ENCODE data around the gene MAF. TPM values are rescaled to one million over a fixed set of nuclear protein-coding genes. Genes with fewer than 3 reads are reported as not detected.

The MAF gene
- total RNA-seq, 1 donor from 2014 or later: 19.6 TPM

- DNase-seq (ENCODE audit: missing footprints): no peak
- intact Hi-C loops (cut with DNase I): loop anchor here (5.0 to 10.0 kb wide), 2 partner anchors 233 to 1475 kb away; no protein-coding TSS in a partner anchor
- no peak for ATAC-seq
Observed at GRCh38 chr16:79597277-79598062, 3.1 kb downstream of the MAF start.

- ATAC-seq (no peak), DNase-seq (ENCODE audit: missing footprints) (no peak)
- intact Hi-C loops (cut with DNase I): loop anchor here (5.0 to 10.0 kb wide), 2 partner anchors 231 to 1474 kb away; no protein-coding TSS in a partner anchor
Observed at GRCh38 chr16:79595931-79596450, 4.5 kb downstream of the MAF start.

GRCh38 chr16:79595231-79595641 is 5.3 kb downstream of the MAF start:
- no peak for DNase-seq (ENCODE audit: missing footprints)
- no peak for ATAC-seq
- intact Hi-C loops (cut with DNase I): loop anchor here (5.0 to 10.0 kb wide), 2 partner anchors 230 to 1473 kb away; no protein-coding TSS in a partner anchor

GRCh38 chr16:79593754-79594153 is 6.8 kb downstream of the MAF start:
- DNase-seq (ENCODE audit: missing footprints): no peak
- ATAC-seq: no peak

GRCh38 chr16:79593074-79593531 is 7.4 kb downstream of the MAF start:
- peak; percentile 60 for ATAC-seq
- intact Hi-C loops (cut with DNase I): loop anchor here (10.0 kb wide), 1 partner anchor 228 kb away; no protein-coding TSS in a partner anchor
- no peak for DNase-seq (ENCODE audit: missing footprints)

More at GRCh38 chr16:79593754-79594153, 6.8 kb downstream of the MAF start:
- intact Hi-C loops (cut with DNase I): loop anchor here (10.0 kb wide), 1 partner anchor 229 kb away; no protein-coding TSS in a partner anchor

GRCh38 chr16:79592186-79592585 is 8.4 kb downstream of the MAF start:
- DNase-seq (ENCODE audit: missing footprints) (no peak), ATAC-seq (no peak)
- intact Hi-C loops (cut with DNase I): loop anchor here (10.0 kb wide), 1 partner anchor 227 kb away; no protein-coding TSS in a partner anchor

- intact Hi-C loops (cut with DNase I): loop anchor here (10.0 kb wide), 1 partner anchor 225 kb away; no protein-coding TSS in a partner anchor
- ATAC-seq (peak; percentile 45), DNase-seq (ENCODE audit: missing footprints) (no peak)
Observed at GRCh38 chr16:79589601-79590102, 10.9 kb downstream of the MAF start.

GRCh38 chr16:79587897-79588296 is 12.6 kb downstream of the MAF start:
- intact Hi-C loops (cut with DNase I): no loop called here
- ATAC-seq: no peak
- DNase-seq (ENCODE audit: missing footprints): no peak

GRCh38 chr16:79587296-79587695 is 13.2 kb downstream of the MAF start:
- DNase-seq (ENCODE audit: missing footprints): no peak
- intact Hi-C loops (cut with DNase I): no loop called here
- no peak for ATAC-seq

- ATAC-seq: no peak
- intact Hi-C loops (cut with DNase I): no loop called here
- DNase-seq (ENCODE audit: missing footprints): no peak
Observed at GRCh38 chr16:79582789-79583188, 17.7 kb downstream of the MAF start.

- DNase-seq (ENCODE audit: missing footprints) (no peak), ATAC-seq (no peak)
- intact Hi-C loops (cut with DNase I): no loop called here
Observed at GRCh38 chr16:79580453-79581191, 19.9 kb downstream of the MAF start.

- ATAC-seq (no peak), DNase-seq (ENCODE audit: missing footprints) (no peak)
- intact Hi-C loops (cut with DNase I): no loop called here
Observed at GRCh38 chr16:79576602-79577001, 23.9 kb downstream of the MAF start.

- intact Hi-C loops (cut with DNase I): no loop called here
- DNase-seq (ENCODE audit: missing footprints): no peak
Observed at GRCh38 chr16:79573884-79574283, 26.7 kb downstream of the MAF start.

GRCh38 chr16:79573071-79573470 is 27.5 kb downstream of the MAF start:
- no peak for DNase-seq (ENCODE audit: missing footprints)
- no peak for ATAC-seq
- intact Hi-C loops (cut with DNase I): no loop called here

More at GRCh38 chr16:79573884-79574283, 26.7 kb downstream of the MAF start:
- no peak for ATAC-seq

GRCh38 chr16:79571903-79572535 is 28.5 kb downstream of the MAF start:
- no peak for ATAC-seq
- DNase-seq (ENCODE audit: missing footprints): no peak
- intact Hi-C loops (cut with DNase I): no loop called here

GRCh38 chr16:79571065-79571902 is 29.3 kb downstream of the MAF start:
- DNase-seq (ENCODE audit: missing footprints) (no peak), ATAC-seq (peak; percentile 77)
- intact Hi-C loops (cut with DNase I): no loop called here

- intact Hi-C loops (cut with DNase I): no loop called here
- no peak for DNase-seq (ENCODE audit: missing footprints)
- ATAC-seq: no peak
Observed at GRCh38 chr16:79564671-79565107, 35.8 kb downstream of the MAF start.

- DNase-seq (ENCODE audit: missing footprints): no peak
- ATAC-seq: no peak
- intact Hi-C loops (cut with DNase I): no loop called here
Observed at GRCh38 chr16:79563921-79564320, 36.6 kb downstream of the MAF start.
